COLO668 (cell line): ENCODE results near the gene PLCG1.

Source experiments
- DNase-seq: peaks from one replicate; lab custom pipeline; 2025; ENCODE audit not compliant: unreplicated experiment; lab: John Stamatoyannopoulos, UW

PLCG1 gene

GRCh38 chr20:41176711-41177552, 39.6 kb downstream of the PLCG1 start:
- DNase-seq = no peak

GRCh38 chr20:41177636-41178035, 40.3 kb downstream of the PLCG1 start:
- DNase-seq = no peak

DNA sequence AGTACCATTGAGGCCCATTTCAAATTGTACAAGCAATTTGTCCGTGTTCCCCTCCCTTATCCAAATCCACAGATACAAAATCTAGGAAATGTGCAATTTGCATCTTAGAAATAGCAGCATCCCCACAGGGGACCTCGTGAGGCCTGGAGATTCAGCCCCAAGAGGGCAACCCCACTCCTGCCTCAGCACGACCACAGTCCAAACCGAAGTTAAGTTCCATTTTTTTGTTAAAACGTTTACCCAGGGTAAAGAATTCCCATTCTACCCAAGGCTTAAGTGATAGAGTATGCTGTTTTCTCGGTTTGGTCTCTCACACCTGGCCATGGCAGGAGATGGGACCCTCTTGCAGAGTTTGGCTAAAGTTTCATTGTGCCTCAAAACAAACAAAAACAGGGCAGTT, 41.2 kb downstream of the PLCG1 start:
- DNase-seq = no peak

DNA sequence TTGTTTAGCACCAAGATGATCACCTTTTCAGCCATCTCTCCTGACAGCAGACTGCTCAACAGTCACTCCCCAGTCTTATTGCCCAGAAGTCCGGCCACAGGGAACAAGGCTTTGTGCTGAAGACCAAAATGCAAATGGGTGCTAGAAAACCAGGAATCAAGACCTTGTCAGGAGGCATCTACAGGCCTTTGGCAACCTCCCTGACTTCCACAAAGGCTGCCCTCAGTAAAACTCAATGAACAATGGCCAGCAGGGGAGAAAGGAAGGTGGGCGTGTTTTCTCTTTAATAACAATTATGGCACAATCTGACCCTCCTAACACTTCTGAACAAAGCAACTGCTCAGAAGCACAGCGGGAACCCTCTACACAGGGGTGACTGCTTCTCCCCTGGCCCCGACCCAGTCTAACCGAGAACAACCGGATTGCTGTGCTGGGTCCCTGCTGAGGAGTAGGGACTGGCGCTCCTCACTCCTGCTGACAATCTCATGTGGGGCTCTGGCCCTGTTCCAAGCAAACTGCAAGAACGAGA, 41.6 kb downstream of the PLCG1 start:
- no peak for DNase-seq

- no peak for DNase-seq
Observed at GRCh38 chr20:41179961-41180360, 42.6 kb downstream of the PLCG1 start.

- no peak for DNase-seq
Observed at GRCh38 chr20:41180599-41181333, 43.4 kb downstream of the PLCG1 start.

DNA sequence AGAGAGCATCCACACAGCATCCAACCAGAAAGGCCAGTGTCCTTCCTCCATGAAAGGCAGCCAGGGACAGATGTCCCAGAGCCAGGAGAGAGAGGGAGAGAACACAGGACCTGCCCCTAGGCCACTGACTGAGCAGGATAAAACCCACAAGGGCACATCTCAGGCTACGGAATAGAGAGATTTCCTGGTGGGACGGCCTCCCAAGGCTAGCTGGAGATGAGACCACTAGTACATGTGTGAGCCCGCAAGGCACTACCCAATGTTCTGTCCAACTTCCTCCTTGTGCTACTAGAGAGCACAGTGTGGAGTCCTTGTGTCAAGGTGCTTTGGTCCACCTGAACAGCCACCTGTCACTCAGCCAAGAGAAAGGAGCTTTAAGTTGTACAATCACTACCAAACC, 44.2 kb downstream of the PLCG1 start:
- no peak for DNase-seq

DNA sequence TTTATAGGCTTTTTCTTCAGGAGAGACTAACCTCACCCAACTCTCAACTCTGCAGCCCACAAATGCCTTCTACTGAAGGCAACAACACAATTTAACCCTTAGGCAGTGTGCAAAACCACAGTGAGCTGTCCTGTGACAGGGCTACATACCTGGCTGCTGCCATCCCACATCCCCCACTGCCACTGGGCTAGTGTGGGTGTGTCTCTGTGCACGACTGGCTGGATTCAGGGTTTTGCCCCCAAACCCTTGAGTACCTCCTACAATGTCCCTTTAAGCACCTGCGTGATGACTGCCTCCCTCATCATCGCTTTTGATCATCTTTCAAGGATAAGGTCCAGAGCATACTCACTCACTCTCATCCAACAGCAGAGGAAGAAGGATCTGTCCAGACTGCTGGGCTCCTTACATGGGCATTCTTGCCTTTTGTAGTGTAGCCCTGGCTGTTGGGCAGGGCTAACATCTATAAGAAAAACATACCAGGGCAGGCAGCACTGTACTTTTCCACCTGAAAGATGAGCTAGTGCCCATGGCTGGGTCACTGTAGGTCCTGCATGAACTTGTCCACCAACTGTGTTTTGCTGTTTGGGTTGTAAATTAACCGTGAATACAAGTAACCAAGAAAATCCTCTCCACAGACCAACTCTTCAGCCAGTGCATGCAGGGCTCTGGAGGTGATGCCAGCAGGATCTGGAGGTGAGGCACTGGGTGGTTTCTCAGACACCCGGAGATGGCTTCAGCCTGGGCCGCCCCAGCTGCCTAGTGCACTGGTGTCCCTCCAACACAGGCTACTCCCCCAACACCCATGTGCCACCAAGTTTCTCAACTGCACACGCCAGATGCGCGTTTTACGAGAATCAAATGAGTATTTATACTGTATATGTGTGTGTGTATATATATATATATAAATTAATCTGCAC, 45.2 kb downstream of the PLCG1 start:
- DNase-seq = no peak

DNA sequence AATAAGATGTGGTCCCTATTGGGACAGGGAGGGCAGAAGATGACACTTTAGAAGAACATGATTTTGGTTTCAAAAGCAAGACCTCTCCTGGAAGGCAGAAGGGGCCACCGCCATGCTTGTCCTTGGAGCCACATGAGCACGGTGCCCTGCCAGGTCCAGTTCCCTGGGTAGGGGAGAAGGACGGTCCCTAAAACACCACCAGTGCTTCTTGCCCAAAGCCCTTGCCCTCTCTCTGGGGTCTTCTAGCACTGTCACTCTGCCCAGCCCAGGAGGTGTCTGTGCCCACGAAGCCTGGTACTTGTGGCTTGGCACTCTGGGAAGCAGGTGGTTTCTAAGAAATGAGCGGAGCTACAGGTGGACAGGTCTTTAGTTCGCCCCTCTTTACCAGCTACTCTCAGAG, 46.0 kb downstream of the PLCG1 start:
- no peak for DNase-seq

- no peak for DNase-seq
Observed at GRCh38 chr20:41183831-41184230, 46.5 kb downstream of the PLCG1 start.

- no peak for DNase-seq
Observed at GRCh38 chr20:41185013-41185757, 47.8 kb downstream of the PLCG1 start.

DNA sequence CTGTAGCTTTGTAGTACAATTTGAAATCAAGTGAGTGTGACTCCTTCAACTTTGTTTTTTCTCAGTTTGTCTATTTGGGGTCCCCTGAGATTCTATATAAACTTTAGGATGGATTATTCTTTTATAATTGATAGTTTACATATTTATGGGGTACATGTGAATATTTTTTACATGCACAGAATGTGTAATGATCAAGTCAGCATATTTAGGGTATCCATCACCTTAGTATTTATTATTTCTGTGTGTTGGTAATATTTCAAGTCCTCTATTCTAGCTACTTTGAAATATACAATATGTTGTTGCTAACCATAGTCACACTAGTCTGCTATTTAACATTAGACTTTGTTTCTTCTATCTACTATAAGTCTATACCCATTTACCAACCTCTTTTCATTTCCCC, 50.3 kb downstream of the PLCG1 start:
- no peak for DNase-seq

GRCh38 chr20:41191562-41192500, 54.5 kb downstream of the PLCG1 start:
- no peak for DNase-seq

DNA sequence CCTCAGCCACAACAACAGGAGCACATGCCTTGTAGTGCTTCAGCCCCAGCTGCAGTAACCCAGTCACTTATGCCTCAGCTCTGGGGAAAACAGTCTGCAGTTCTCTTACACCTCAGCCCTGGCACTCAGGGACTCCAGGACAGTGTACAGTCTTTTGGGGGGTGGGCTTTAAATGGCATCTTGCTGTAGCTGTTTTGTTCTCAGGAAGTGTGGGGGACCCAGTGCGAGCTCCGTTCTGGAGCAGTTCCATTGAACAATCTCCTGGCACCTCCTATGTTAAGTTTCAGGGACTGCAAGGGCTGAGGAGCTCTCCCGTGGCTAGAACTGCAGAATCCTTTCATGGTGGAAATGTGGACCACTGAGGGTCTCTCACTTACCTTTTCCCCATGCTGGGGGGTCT, 55.2 kb downstream of the PLCG1 start:
- no peak for DNase-seq

- DNase-seq = no peak
Observed at GRCh38 chr20:41196653-41197225, 59.4 kb downstream of the PLCG1 start.

DNA sequence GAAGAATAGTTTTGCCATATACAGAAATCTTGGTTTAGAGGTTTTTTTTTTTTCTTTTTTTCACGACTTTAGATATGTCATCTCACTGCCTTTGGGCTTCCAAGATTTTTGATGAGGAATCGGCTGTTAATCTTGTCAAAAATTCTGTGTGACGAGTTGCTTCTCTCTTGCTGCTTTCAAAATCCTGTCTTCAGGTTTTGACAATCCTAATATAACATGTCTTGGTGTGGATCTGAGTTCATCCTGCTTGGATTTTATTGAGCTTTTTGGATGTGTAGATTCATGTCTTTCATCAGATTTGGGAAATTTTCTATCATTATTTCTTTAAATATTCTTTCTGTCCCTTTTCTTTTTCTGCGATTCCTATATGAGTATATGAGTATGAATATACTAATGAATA, 61.1 kb downstream of the PLCG1 start:
- no peak for DNase-seq

DNA sequence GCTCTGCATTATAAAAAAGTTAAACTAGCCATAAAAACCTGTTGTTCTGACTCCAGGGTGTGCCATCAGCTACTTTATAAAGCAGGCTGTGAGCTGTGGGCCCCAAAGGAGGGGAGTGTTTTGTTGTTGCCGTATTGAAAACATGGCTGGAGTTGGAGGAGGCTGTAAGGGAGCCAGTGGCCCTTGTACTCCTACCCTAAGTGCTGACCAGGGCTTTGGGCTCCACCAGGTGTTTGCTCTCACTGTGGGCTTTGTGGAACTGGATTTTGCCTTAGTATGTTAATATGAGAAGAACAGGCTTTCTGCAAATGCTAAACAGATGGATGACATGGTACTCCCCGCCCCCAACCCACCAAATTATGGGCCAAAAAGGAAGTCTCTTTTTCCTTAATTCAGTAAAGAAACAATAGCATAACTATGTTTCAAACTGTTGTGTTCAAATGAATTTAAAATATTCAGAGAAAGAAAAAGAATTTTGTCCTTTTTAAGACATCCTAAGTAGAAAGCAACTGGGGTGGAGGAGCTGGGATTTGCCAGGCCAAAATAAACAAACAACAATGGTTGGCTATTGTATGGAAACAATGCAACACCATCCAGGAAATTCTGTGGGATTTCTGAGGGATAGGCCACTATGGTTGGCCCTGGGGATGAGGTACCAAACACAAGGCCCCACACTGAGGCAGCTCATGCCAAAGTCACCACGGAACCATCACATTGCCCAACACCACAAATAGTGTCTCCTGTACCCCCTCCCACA, 63.3 kb downstream of the PLCG1 start:
- DNase-seq = no peak

GRCh38 chr20:41201760-41202159, 64.4 kb downstream of the PLCG1 start:
- no peak for DNase-seq
